GM23338 (cell line): ENCODE results near the gene PSAPL1. TPM values are rescaled to one million over a fixed set of nuclear protein-coding genes. Genes with fewer than 3 reads are reported as not detected.

Source experiments
- ATAC-seq: fragments of 200-7000 bp; cut with Tn5 transposase; 3 replicates; pipeline ENCODE4 v1.9.1; 2020
- DNase-seq: peaks from one replicate; pipeline ENCODE4 v3.0.0-alpha.2; 2015; ENCODE audit warnings: low spot score
- H2AFZ ChIP-seq: fragments of 200-600 bp; sonication (generic); 2 replicates; pipeline ENCODE4 v1.8.0; 2016; ENCODE audit warnings: antibody characterized with exemption, mild to moderate bottlenecking, moderate library complexity
- H3F3A ChIP-seq: fragments of 200-600 bp; sonication (generic); replicated peaks from 2 replicates; pipeline ENCODE4 v1.8.0; 2017; ENCODE audit warnings: antibody characterized with exemption, mixed run types, low read depth
- H3K27ac ChIP-seq: fragments of 200-600 bp; sonication (generic); 2 replicates; pipeline ENCODE4 v1.6.1; 2016; ENCODE audit warnings: low read depth
- H3K27me3 ChIP-seq: fragments of 200-600 bp; sonication (generic); 2 replicates; pipeline ENCODE4 v1.8.0; 2016; ENCODE audit warnings: mild to moderate bottlenecking, mixed run types, moderate library complexity; ENCODE audit not compliant: insufficient read depth
- H3K36me3 ChIP-seq: fragments of 200-600 bp; sonication (generic); 2 replicates; pipeline ENCODE4 v1.8.0; 2016; ENCODE audit warnings: mild to moderate bottlenecking; ENCODE audit not compliant: insufficient read depth
- H3K4me1 ChIP-seq: fragments of 200-600 bp; sonication (generic); 2 replicates; pipeline ENCODE4 v1.8.0; 2016; ENCODE audit warnings: mild to moderate bottlenecking, moderate library complexity; ENCODE audit not compliant: insufficient read depth
- H3K4me2 ChIP-seq: fragments of 200-600 bp; sonication (generic); 2 replicates; pipeline ENCODE4 v1.7.1; 2017; ENCODE audit warnings: mixed run types
- H3K4me3 ChIP-seq: fragments of 200-600 bp; sonication (generic); 2 replicates; pipeline ENCODE4 v1.6.1; 2016; ENCODE audit warnings: mixed run types
- H3K79me2 ChIP-seq: fragments of 200-600 bp; sonication (generic); replicated peaks from 2 replicates; pipeline ENCODE4 v1.8.0; 2017; ENCODE audit warnings: mild to moderate bottlenecking; ENCODE audit not compliant: insufficient read depth
- H3K9me2 ChIP-seq: fragments of 200-600 bp; sonication (generic); 2 replicates; pipeline ENCODE4 v1.8.0; 2017; ENCODE audit not compliant: insufficient read depth
- H4K20me1 ChIP-seq: fragments of 200-600 bp; sonication (generic); replicated peaks from 2 replicates; pipeline ENCODE4 v1.8.0; 2017; ENCODE audit warnings: mild to moderate bottlenecking; ENCODE audit not compliant: insufficient read depth
- H3K27ac Mint-ChIP-seq: 2 replicates; pipeline ENCODE4 v1.8.0; 2020; ENCODE audit warnings: inconsistent platforms, mild to moderate bottlenecking, moderate library complexity, mixed read lengths
- H3K27me3 Mint-ChIP-seq: 3 replicates; pipeline ENCODE4 v1.8.0; 2022; ENCODE audit warnings: low read depth, mild to moderate bottlenecking, moderate library complexity, mixed read lengths, inconsistent platforms; ENCODE audit not compliant: insufficient read depth, poor library complexity
- H3K36me3 Mint-ChIP-seq: 3 replicates; pipeline ENCODE4 v1.8.0; 2021; ENCODE audit warnings: low read depth, mild to moderate bottlenecking, inconsistent platforms, moderate library complexity, mixed read lengths
- H3K4me1 Mint-ChIP-seq: 3 replicates; pipeline ENCODE4 v1.8.0; 2020; ENCODE audit warnings: mild to moderate bottlenecking, inconsistent platforms, mixed read lengths
- H3K4me3 Mint-ChIP-seq: 3 replicates; pipeline ENCODE4 v1.8.0; 2021; ENCODE audit warnings: moderate library complexity, mild to moderate bottlenecking, inconsistent platforms, mixed read lengths
- H3K9me3 Mint-ChIP-seq: 3 replicates; pipeline ENCODE4 v1.8.0; 2020; ENCODE audit warnings: moderate library complexity, mild to moderate bottlenecking, inconsistent platforms, mixed read lengths
- CREB1 ChIP-seq: fragments of 250-450 bp; sonication (Bioruptor Pico); IDR thresholded peaks from 2 replicates; pipeline ENCODE4 v1.5.0; 2020; ENCODE audit warnings: low read depth, mild to moderate bottlenecking, moderate library complexity
- CTCF ChIP-seq, 2 experiments: fragments of 200-600 bp in 1 of 2; sonication (generic) in 1 of 2; conservative IDR thresholded peaks; 2 replicates each; pipeline versions ENCODE4 v1.5.1 to v1.6.1; 2016 to 2017; ENCODE audit warnings: antibody characterized with exemption in 2 of 2, low read depth in 2 of 2, mild to moderate bottlenecking in 2 of 2, moderate library complexity in 1 of 2
- ETS1 ChIP-seq: IDR thresholded peaks from 2 replicates; pipeline ENCODE4 v1.6.1; 2016; ENCODE audit warnings: antibody characterized with exemption
- EZH2 ChIP-seq: fragments of 200-600 bp; sonication (generic); IDR thresholded peaks from one replicate; pipeline ENCODE4 v1.8.0; 2017; ENCODE audit warnings: antibody characterized with exemption, mild to moderate bottlenecking, low read depth; ENCODE audit not compliant: unreplicated experiment
- EZH2phosphoT487 ChIP-seq: fragments of 200-600 bp; sonication (generic); IDR thresholded peaks from one replicate; pipeline ENCODE4 v1.8.1; 2018; ENCODE audit warnings: antibody characterized with exemption; ENCODE audit not compliant: unreplicated experiment
- JUNB ChIP-seq: IDR thresholded peaks from one replicate; pipeline ENCODE4 v1.6.1; 2016; ENCODE audit warnings: antibody characterized with exemption; ENCODE audit not compliant: unreplicated experiment
- NANOG ChIP-seq: IDR thresholded peaks from 2 replicates; pipeline ENCODE4 v1.6.1; 2016; ENCODE audit warnings: antibody characterized with exemption, borderline replicate concordance
- POLR2AphosphoS5 ChIP-seq: IDR thresholded peaks from 2 replicates; pipeline ENCODE4 v1.6.1; 2016; ENCODE audit warnings: antibody characterized with exemption, low read depth
- REST ChIP-seq: IDR thresholded peaks from one replicate; pipeline ENCODE4 v1.6.1; 2018; ENCODE audit warnings: antibody characterized with exemption; ENCODE audit not compliant: unreplicated experiment
- STAT1 ChIP-seq: IDR thresholded peaks from one replicate; pipeline ENCODE4 v1.6.1; 2016; ENCODE audit warnings: antibody characterized with exemption; ENCODE audit not compliant: unreplicated experiment
- ZNF114 ChIP-seq: fragments of 250-450 bp; sonication (Bioruptor Pico); IDR thresholded peaks from 2 replicates; pipeline ENCODE4 v1.5.0; 2020; ENCODE audit warnings: mild to moderate bottlenecking, moderate library complexity
- ZNF331 ChIP-seq: fragments of 250-450 bp; sonication (Bioruptor Pico); IDR thresholded peaks from 2 replicates; pipeline ENCODE4 v1.5.0; 2020; ENCODE audit warnings: low read depth, mild to moderate bottlenecking, moderate library complexity
- ZNF462 ChIP-seq: fragments of 250-450 bp; sonication (Bioruptor Pico); IDR thresholded peaks from 2 replicates; pipeline ENCODE4 v1.5.0; 2020; ENCODE audit warnings: mild to moderate bottlenecking, moderate library complexity
- polyA plus RNA-seq: library from polyadenylated mRNA; unstranded; fragments of >200 nt; fragmentation: Nextera tagmentation; extraction: Ambion mirVana; gene quantifications from 2 replicates; pipeline ENCODE4 v1.2.1, GENCODE V29; 2016
- total RNA-seq: library from RNA; depleted of rRNA; stranded (reverse); fragments of >200 nt; shearing (Covaris generic); gene quantifications from 2 replicates; pipeline ENCODE4 v1.2.3, GENCODE V29; 2014

PSAPL1 gene
- total and polyA plus RNA-seq, 2 experiments from 2014 or later: not detected

GRCh38 chr4:7427831-7428260 is 6.9 kb downstream of the PSAPL1 start:
- ATAC-seq (no peak), DNase-seq (no peak)
- Histone ChIP-seq H3K4me2 (no peak overlapping the region), H2AFZ (no peak overlapping the region), H4K20me1 (no peaks in the 10 kb centered on the region), H3K36me3 (no peaks in the 10 kb centered on the region), H3K79me2 (no peaks in the 10 kb centered on the region), H3F3A (no peaks in the 10 kb centered on the region), H3K4me1 (peaks cover 24% of the 10 kb centered on the region), H3K9me2 (no peaks in the 10 kb centered on the region), H3K27me3 (no peaks in the 10 kb centered on the region), H3K4me3 (no peak overlapping the region), H3K27ac (no peak overlapping the region)
- TF ChIP-seq ETS1 (no peak), POLR2AphosphoS5 (no peak), STAT1 (no peak), EZH2phosphoT487 (no peak), ZNF114 (CRISPR knock-in tag) (no peak), CREB1 (no peak), REST (no peak), JUNB (no peak), CTCF (conservative IDR thresholded peaks at IDR 0.05; ENCODE audit: low read depth in 2 of 2) (no peak), ZNF462 (CRISPR knock-in tag) (no peak), ZNF331 (no peak), EZH2 (no peak), NANOG (no peak)
- Mint-ChIP-seq H3K4me1 (peaks cover 37% of the 10 kb centered on the region), H3K27me3 (peaks cover 15% of the 10 kb centered on the region), H3K27ac (no peak overlapping the region), H3K4me3 (no peak overlapping the region), H3K9me3 (no peaks in the 10 kb centered on the region; the same call in 2 of the 3 replicates), H3K36me3 (no peaks in the 10 kb centered on the region)
